GM12878 (cell line): ENCODE results near the gene SLC6A16. TPM values are rescaled to one million over a fixed set of nuclear protein-coding genes. Genes with fewer than 3 reads are reported as not detected.

Experiments
- ATAC-seq: fragments of 200-7000 bp; cut with Tn5 transposase; 3 replicates; pipeline ENCODE4 v1.9.1; 2020; ENCODE audit warnings: mild to moderate bottlenecking, moderate library complexity
- BruUV-seq: library from RNA; stranded (reverse); fragments of 400-500 nt; replicated peaks from 2 replicates; lab custom pipeline; 2021; lab: Mats Ljungman, UMichigan
- CTCF ChIA-PET: fragments of 300-600 bp; sonication (Branson Sonifier 250); formaldehyde crosslinking; extraction: SDS; loops from one replicate; lab custom pipeline; 2021; ENCODE audit warnings: inconsistent platforms; lab: Yijun Ruan, JAX
- POLR2A ChIA-PET: fragments of 350-600 bp; formaldehyde crosslinking; extraction: SDS; loops from one replicate; lab custom pipeline; 2021; ENCODE audit warnings: inconsistent platforms; lab: Charles Lee
- RAD21 ChIA-PET: fragments of 300-600 bp; sonication (Branson Sonifier 250); formaldehyde crosslinking; loops from one replicate; lab custom pipeline; 2023; ENCODE audit warnings: antibody characterized with exemption; ENCODE audit not compliant: unreplicated experiment; lab: Charles Lee
- SMC1A ChIA-PET: fragments of 300-600 bp; sonication (Branson Sonifier 250); formaldehyde crosslinking; loops from one replicate; lab custom pipeline; 2023; ENCODE audit not compliant: unreplicated experiment, uncharacterized antibody; lab: Charles Lee
- DNase-seq: peaks from one replicate; pipeline ENCODE4 v3.0.0-alpha.2; 2011; ENCODE audit warnings: low read depth, low spot score
- FAIRE-seq: peaks from 3 replicates; lab custom pipeline; 2011; peaks lifted over from hg19 to GRCh38; lab: Jason Lieb, UNC
- H2AFZ ChIP-seq: 2 replicates; pipeline ENCODE4 v1.6.0; 2011; ENCODE audit warnings: low read depth, low read length, control low read depth; ENCODE audit not compliant: control insufficient read depth
- H3K27ac ChIP-seq: 2 replicates; pipeline ENCODE4 v1.5.1; 2011; ENCODE audit warnings: control low read depth; ENCODE audit not compliant: control insufficient read depth, insufficient read depth
- H3K27me3 ChIP-seq, 2 experiments: replicated peaks in 1 of 2; 2 replicates each; pipeline versions ENCODE4 v1.6.0 to v1.6.1; 2011; ENCODE audit warnings: low read length in 1 of 2; ENCODE audit not compliant: control insufficient read depth in 2 of 2, insufficient read depth in 2 of 2
- H3K36me3 ChIP-seq, 2 experiments: 2 replicates each; pipeline ENCODE4 v1.5.1; 2011; ENCODE audit warnings: low read length in 1 of 2; ENCODE audit not compliant: control insufficient read depth in 2 of 2, insufficient read depth in 2 of 2
- H3K4me1 ChIP-seq: 2 replicates; pipeline ENCODE4 v1.6.1; 2011; ENCODE audit warnings: mild to moderate bottlenecking, low read length, moderate library complexity, mixed read lengths; ENCODE audit not compliant: control insufficient read depth, insufficient read depth
- H3K4me2 ChIP-seq: 2 replicates; pipeline ENCODE4 v1.6.0; 2011; ENCODE audit warnings: control low read depth; ENCODE audit not compliant: control insufficient read depth, insufficient read depth
- H3K4me3 ChIP-seq: fragments of 200-600 bp; sonication (generic); 2 replicates; pipeline ENCODE4 v1.5.1; 2016
- H3K79me2 ChIP-seq: 2 replicates; pipeline ENCODE4 v1.6.0; 2011; ENCODE audit warnings: low read length; ENCODE audit not compliant: control insufficient read depth, insufficient read depth
- H3K9ac ChIP-seq: 2 replicates; pipeline ENCODE4 v1.8.0; 2011; ENCODE audit warnings: low read length, control low read depth, mixed read lengths; ENCODE audit not compliant: control insufficient read depth, insufficient read depth
- H3K9me3 ChIP-seq: replicated peaks from 3 replicates; pipeline ENCODE4 v1.5.1; 2011; ENCODE audit warnings: mild to moderate bottlenecking, low read length; ENCODE audit not compliant: control insufficient read depth, insufficient read depth
- H4K20me1 ChIP-seq: 2 replicates; pipeline ENCODE4 v1.6.0; 2011; ENCODE audit not compliant: control insufficient read depth, insufficient read depth
- JUNB ChIP-seq: IDR thresholded peaks from 2 replicates; pipeline ENCODE4 v1.6.1; 2016; ENCODE audit warnings: antibody characterized with exemption, mild to moderate bottlenecking
- KLF5 ChIP-seq: fragments of 450-650 bp; IDR thresholded peaks from 2 replicates; pipeline ENCODE4 v1.6.1; 2014; ENCODE audit warnings: mild to moderate bottlenecking; ENCODE audit not compliant: partially characterized antibody
- MTA3 ChIP-seq: IDR thresholded peaks from 2 replicates; pipeline ENCODE4 v1.6.1; 2012; ENCODE audit warnings: low read length, inconsistent platforms, borderline replicate concordance
- SRF ChIP-seq, 2 experiments: IDR thresholded peaks; 2 replicates each; pipeline ENCODE4 v1.6.1; 2011; ENCODE audit warnings: low read depth in 2 of 2, low read length in 2 of 2, mild to moderate bottlenecking in 1 of 2, moderate library complexity in 1 of 2
- WGBS: methylation state at CpG from one replicate; pipeline ENCODE4 v1.1.6; 2016; ENCODE audit warnings: low lambda C conversion rate; ENCODE audit not compliant: insufficient replicate concordance, insufficient coverage; ENCODE audit errors: missing lambda C conversion rate; 5-methylcytosine and 5-hydroxymethylcytosine counted together
- in situ Hi-C: fragments of 300-500 bp; cut with MboI; formaldehyde crosslinking; loops from 9 replicates; pipeline ENCODE4 v1.14.3; 2018; ENCODE audit warnings: mixed read lengths
- intact Hi-C: fragments of 100-400 bp; cut with micrococcal nuclease; formaldehyde crosslinking; loops from one replicate; pipeline ENCODE4 v1.14.2; 2022; ENCODE audit not compliant: unreplicated experiment
- polyA plus RNA-seq, 11 experiments: library from polyadenylated mRNA; depleted of rRNA in 4 of 11; unstranded in 6 of 11; stranded (reverse) in 5 of 11; fragments of >200 nt; fragmentation: Nextera tagmentation in 4 of 11; fragmentation: Illumina TruSeq in 1 of 11; extraction: Ambion mirVana in 4 of 11; extraction: Trizol in 1 of 11; gene quantifications; 1 replicate in 1 of 11; 2 replicates in 10 of 11; pipeline versions ENCODE4 v1.2.1 to v1.2.3, GENCODE V29; 2011 to 2016; ENCODE audit warnings: inconsistent platforms in 2 of 11, missing spikeins in 2 of 11, low read depth in 1 of 11
- total RNA-seq, 4 experiments: library from RNA; depleted of rRNA in 3 of 4; stranded (reverse); fragments of >200 nt in 3 of 4; fragmentation: Illumina TruSeq in 1 of 4; extraction: Trizol in 1 of 4; gene quantifications; 2 replicates each; pipeline versions ENCODE4 v1.2.1 to v1.2.3, GENCODE V29; 2013 to 2021

The SLC6A16 gene
- total and polyA plus RNA-seq, 10 of the 15 experiments (the other 5 are each of a cell fraction or from before 2014, with no cell fraction given): 0.23 to 3.2 (median 0.54) TPM

DNA sequence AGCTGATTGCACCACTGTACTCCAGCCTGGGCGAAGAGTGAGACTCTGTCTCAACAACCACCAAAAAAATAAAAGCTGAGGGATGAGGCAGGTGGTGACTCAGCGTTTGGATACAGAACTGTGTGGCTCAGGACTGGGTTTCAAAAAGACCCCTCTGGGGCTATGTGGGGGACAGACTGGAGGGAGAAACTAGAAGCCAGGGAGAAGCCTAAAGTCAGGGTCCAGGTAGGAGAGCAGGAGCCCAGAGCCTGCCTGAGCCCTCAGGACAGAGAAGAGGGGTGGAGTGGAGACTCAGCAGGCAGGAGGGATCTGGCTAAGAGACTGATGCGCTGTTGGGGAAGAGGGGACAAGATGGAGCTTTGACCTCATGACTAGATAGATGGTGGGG is 8.4 kb upstream of the SLC6A16 start:
- no peak for FAIRE-seq
- Histone ChIP-seq H2AFZ (peak overlapping the region; percentile 11), H3K27me3 (no peaks in the 10 kb centered on the region), H3K79me2 (peaks cover 39% of the 10 kb centered on the region), H3K4me2 (peak overlapping the region; percentile 99), H3K4me3 (peak overlapping the region; percentile 39), H3K9ac (peak overlapping the region; percentile 61), H3K4me1 (peaks cover 65% of the 10 kb centered on the region), H4K20me1 (no peaks in the 10 kb centered on the region), H3K36me3 (no peaks in the 10 kb centered on the region), H3K27ac (peak overlapping the region; percentile 98), H3K9me3 (no peaks in the 10 kb centered on the region)
- in situ Hi-C loops (no loop called here), intact Hi-C loops (loop anchor here (5.0 kb wide), 2 partner anchors 119 to 139 kb away; partner anchors contain the start of genes ALDH16A1, FLT3LG and PIH1D1)
- TF ChIP-seq JUNB (no peak), SRF (IDR thresholded peaks at IDR 0.05; ENCODE audit: low read depth in 2 of 2, low read length in 2 of 2) (no peak), KLF5 (peak; percentile 1), MTA3 (0 out of 2 replicates have a peak, but pooled peaks have one; percentile 1)
- ChIA-PET CTCF (interaction anchor here (0.5 to 1.5 kb wide), 5 partner anchors 11 to 155 kb away, joined by 3 to 4 read pairs (median 3); partner anchors contain the start of gene RPL13A), RAD21 (interaction anchor here (1.0 to 1.8 kb wide), 4 partner anchors 9 to 137 kb away, joined by 3 to 5 read pairs (median 4); no protein-coding TSS in a partner anchor), POLR2A (interaction anchor here (0.7 to 1.3 kb wide), 10 partner anchors 8 to 433 kb away, joined by 3 to 5 read pairs (median 3); partner anchors contain the start of genes AP2A1, PIH1D1 and RRAS), SMC1A (interaction anchor here (1.4 to 2.0 kb wide), 4 partner anchors 15 to 118 kb away, joined by 3 to 5 read pairs (median 4); partner anchors contain the start of gene PIH1D1)
- DNase-seq: no peak
- ATAC-seq: peak; percentile 3; the same call in 2 of the 3 replicates
- BruUV-seq: no TSS peak
- WGBS: 14% methylated on average over 3 of the region's 3 CpGs
